Activated CD8-positive, alpha-beta memory T cell treated with anti-CD3 and anti-CD28 coated beads, Interleukin-2, amount 10 ng/mL, durations not matched to agents 7 days and 5 days (primary cell): ENCODE data around the gene MS4A5. TPM values are rescaled to one million over a fixed set of nuclear protein-coding genes. Genes with fewer than 3 reads are reported as not detected.
"Not testable (repeated sequence)": the region's sequence is repeated elsewhere in the genome, so short reads cannot be mapped to it uniquely, and the experiment has no call there.

Experiments
- ATAC-seq: fragments of 150-1000 bp; cut with Tn5 transposase; one replicate; pipeline ENCODE4 v1.10.0; 2021; ENCODE audit warnings: moderate library complexity
- CTCF ChIA-PET: fragments of 350-600 bp; sonication (Branson Sonifier 250); formaldehyde crosslinking; loops from one replicate; lab custom pipeline; 2021; ENCODE audit warnings: antibody characterized with exemption; lab: Charles Lee
- DNase-seq: peaks from one replicate; pipeline ENCODE4 v3.0.0-alpha.2; 2020
- H3K27ac Mint-ChIP-seq: one replicate; pipeline ENCODE4 v1.8.0; 2021; ENCODE audit warnings: mild to moderate bottlenecking, mixed read lengths
- H3K27me3 Mint-ChIP-seq: one replicate; pipeline ENCODE4 v1.8.0; 2021; ENCODE audit warnings: mixed read lengths
- H3K36me3 Mint-ChIP-seq: one replicate; pipeline ENCODE4 v1.8.0; 2021; ENCODE audit warnings: mild to moderate bottlenecking, mixed read lengths
- H3K4me1 Mint-ChIP-seq: one replicate; pipeline ENCODE4 v1.8.0; 2021; ENCODE audit warnings: mixed read lengths
- H3K4me3 Mint-ChIP-seq: one replicate; pipeline ENCODE4 v1.8.0; 2021; ENCODE audit warnings: mild to moderate bottlenecking, moderate library complexity, mixed read lengths
- H3K9me3 Mint-ChIP-seq: one replicate; pipeline ENCODE4 v1.8.0; 2022; ENCODE audit warnings: low read depth, mixed read lengths
- total RNA-seq, 2 experiments: library from RNA; stranded (reverse); gene quantifications; one replicate each; pipeline ENCODE4 v1.2.3, GENCODE V29; 2021

The MS4A5 gene
- total RNA-seq, 2 experiments from 2014 or later, result not detected

- ATAC-seq (no peak), DNase-seq (no peak)
- H3K27me3 Mint-ChIP-seq, result no peaks in the 10 kb centered on the region
- no peaks in the 10 kb centered on the region for H3K36me3 Mint-ChIP-seq
- peaks cover 5% of the 10 kb centered on the region for H3K4me1 Mint-ChIP-seq
- no peak overlapping the region for H3K4me3 Mint-ChIP-seq
- H3K27ac Mint-ChIP-seq, result no peak overlapping the region
- CTCF ChIA-PET, result interaction anchor here (1.2 kb wide), 1 partner anchor 197 kb away, joined by 4 read pairs; no protein-coding TSS in a partner anchor
- no peaks in the 10 kb centered on the region for H3K9me3 Mint-ChIP-seq
These were observed 18.5 kb downstream of the MS4A5 start for GRCh38 chr11:60447846-60448245.

DNA sequence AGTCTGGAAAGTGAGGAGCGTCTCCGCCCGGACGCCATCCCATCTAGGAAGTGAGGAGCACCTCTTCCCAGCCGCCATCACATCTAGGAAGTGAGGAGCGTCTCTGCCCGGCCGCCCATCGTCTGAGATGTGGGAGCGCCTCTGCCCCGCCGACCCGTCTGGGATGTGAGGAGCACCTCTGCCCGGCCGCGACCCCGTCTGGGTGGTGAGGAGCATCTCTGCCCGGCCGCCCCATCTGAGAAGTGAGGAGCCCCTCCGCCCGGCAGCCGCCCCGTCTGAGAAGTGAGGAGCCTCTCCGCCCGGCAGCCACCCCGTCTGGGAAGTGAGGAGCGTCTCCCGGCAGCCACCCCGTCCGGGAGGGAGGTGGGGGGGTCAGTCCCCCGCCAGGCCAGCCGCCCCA, 21.8 kb downstream of the MS4A5 start:
- H3K27me3 Mint-ChIP-seq, H3K27ac Mint-ChIP-seq, ATAC-seq, DNase-seq, CTCF ChIA-PET, H3K4me1 Mint-ChIP-seq, H3K4me3 Mint-ChIP-seq, H3K9me3 Mint-ChIP-seq, H3K36me3 Mint-ChIP-seq: not testable (repeated sequence)

DNA sequence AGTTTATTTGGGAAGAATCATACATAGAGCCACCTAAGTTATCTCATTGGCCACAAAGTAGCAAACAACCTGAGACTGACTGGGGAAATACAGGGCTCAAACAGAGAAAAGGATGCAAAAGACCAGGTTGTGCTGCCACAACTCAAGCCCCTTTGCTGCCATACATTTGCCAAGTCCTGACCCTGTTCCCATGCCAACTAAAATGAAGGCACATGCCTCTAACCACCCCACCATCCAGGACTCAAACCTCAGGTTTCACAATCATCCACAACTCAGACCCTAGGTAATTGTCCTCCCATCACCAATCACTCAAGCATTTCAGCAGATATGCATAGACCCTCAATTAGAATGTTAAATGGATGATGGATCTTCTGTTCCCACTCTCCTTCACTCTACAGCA, 24.8 kb downstream of the MS4A5 start:
- DNase-seq (no peak), ATAC-seq (no peak)
- CTCF ChIA-PET, result no interaction called here
- peaks cover 15% of the 10 kb centered on the region for H3K27me3 Mint-ChIP-seq
- H3K36me3 Mint-ChIP-seq, result no peaks in the 10 kb centered on the region
- no peaks in the 10 kb centered on the region for H3K9me3 Mint-ChIP-seq
- no peak overlapping the region for H3K4me3 Mint-ChIP-seq
- H3K4me1 Mint-ChIP-seq, result peaks cover 2% of the 10 kb centered on the region
- H3K27ac Mint-ChIP-seq, result no peak overlapping the region

- ATAC-seq, result no peak
- CTCF ChIA-PET, result no interaction called here
- H3K9me3 Mint-ChIP-seq, result no peaks in the 10 kb centered on the region
- no peak within 1 kb of the TSS for H3K4me3 Mint-ChIP-seq
- no peak for DNase-seq
- H3K36me3 Mint-ChIP-seq, result no peaks in the 10 kb centered on the region
- peaks cover 15% of the 10 kb centered on the region for H3K27me3 Mint-ChIP-seq
- H3K27ac Mint-ChIP-seq, result no peak within 1 kb of the TSS
- H3K4me1 Mint-ChIP-seq, result peaks cover 2% of the 10 kb centered on the region
These were observed 26.2 kb downstream of the MS4A5 start, which contains the start of gene MS4A1 for GRCh38 chr11:60455531-60456042. MS4A1 (plus strand) TSS chr11:60455847; CDS start chr11:60462375, 6,528 bp downstream.

GRCh38 chr11:60457576-60457975, 28.2 kb downstream of the MS4A5 start:
- CTCF ChIA-PET, result no interaction called here
- Mint-ChIP-seq H3K4me3 (no peak overlapping the region), H3K27ac (no peak overlapping the region), H3K9me3 (no peaks in the 10 kb centered on the region), H3K4me1 (peaks cover 2% of the 10 kb centered on the region), H3K36me3 (no peaks in the 10 kb centered on the region), H3K27me3 (peaks cover 15% of the 10 kb centered on the region)
- DNase-seq, result no peak
- no peak for ATAC-seq

DNA sequence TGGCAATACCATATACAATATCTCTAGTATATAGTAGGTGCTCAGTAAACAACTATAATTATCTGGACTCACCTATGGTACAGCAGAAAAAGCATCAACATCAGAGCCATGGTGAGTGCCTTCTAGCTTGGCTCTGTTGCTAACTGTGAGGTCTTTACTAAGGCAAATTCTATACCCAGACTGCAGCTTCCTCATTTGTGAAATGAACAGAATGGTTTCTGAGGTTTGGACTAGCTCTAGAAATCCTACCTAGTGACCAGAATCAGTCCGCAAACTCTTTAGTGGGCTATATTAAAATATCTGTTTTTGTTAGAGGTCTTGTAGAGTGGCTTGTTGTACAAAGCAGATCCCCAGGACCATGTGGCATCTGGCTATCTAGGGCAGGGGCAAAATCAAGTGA, 30.0 kb downstream of the MS4A5 start:
- CTCF ChIA-PET, result no interaction called here
- no peak for DNase-seq
- Mint-ChIP-seq H3K4me3 (no peak overlapping the region), H3K4me1 (peaks cover 2% of the 10 kb centered on the region), H3K27me3 (peaks cover 12% of the 10 kb centered on the region), H3K9me3 (no peaks in the 10 kb centered on the region), H3K27ac (no peak overlapping the region), H3K36me3 (no peaks in the 10 kb centered on the region)
- no peak for ATAC-seq

DNA sequence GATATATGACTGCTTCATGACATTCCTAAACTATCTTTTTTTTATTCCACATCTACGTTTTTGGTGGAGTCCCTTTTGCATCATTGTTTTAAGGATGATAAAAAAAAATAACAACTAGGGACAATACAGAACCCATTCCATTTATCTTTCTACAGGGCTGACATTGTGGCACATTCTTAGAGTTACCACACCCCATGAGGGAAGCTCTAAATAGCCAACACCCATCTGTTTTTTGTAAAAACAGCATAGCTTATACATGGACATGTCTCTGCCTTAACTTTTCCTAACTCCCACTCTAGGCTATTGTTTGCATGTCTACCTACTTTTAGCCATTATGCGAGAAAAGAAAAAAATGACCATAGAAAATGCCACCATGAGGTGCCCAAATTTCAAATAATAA, 39.5 kb downstream of the MS4A5 start:
- Mint-ChIP-seq H3K4me1 (no peaks in the 10 kb centered on the region), H3K36me3 (no peaks in the 10 kb centered on the region), H3K27me3 (peaks cover 32% of the 10 kb centered on the region), H3K4me3 (no peak overlapping the region), H3K27ac (no peak overlapping the region), H3K9me3 (no peaks in the 10 kb centered on the region)
- CTCF ChIA-PET, result no interaction called here
- ATAC-seq (no peak), DNase-seq (no peak)

DNA sequence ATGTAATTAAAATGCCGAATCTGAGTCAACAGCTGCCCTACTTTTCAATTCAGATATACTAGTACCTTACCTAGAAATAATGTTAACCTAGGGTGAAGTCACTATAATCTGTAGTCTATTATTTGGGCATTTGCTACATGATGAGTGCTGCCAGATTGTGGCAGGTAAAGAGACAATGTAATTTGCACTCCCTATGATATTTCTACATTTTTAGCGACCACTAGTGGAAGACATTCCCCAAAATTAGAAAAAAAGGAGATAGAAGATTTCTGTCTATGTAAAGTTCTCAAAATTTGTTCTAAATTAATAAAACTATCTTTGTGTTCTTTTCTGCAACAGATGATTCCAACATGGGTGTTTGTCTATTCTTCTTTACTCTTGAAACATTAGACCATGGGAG, 40.4 kb downstream of the MS4A5 start:
- H3K36me3 Mint-ChIP-seq, result no peaks in the 10 kb centered on the region
- CTCF ChIA-PET, result no interaction called here
- H3K4me3 Mint-ChIP-seq, result no peak overlapping the region
- ATAC-seq (no peak), DNase-seq (no peak)
- peaks cover 35% of the 10 kb centered on the region for H3K27me3 Mint-ChIP-seq
- H3K27ac Mint-ChIP-seq, result no peak overlapping the region
- no peaks in the 10 kb centered on the region for H3K9me3 Mint-ChIP-seq
- no peaks in the 10 kb centered on the region for H3K4me1 Mint-ChIP-seq

DNA sequence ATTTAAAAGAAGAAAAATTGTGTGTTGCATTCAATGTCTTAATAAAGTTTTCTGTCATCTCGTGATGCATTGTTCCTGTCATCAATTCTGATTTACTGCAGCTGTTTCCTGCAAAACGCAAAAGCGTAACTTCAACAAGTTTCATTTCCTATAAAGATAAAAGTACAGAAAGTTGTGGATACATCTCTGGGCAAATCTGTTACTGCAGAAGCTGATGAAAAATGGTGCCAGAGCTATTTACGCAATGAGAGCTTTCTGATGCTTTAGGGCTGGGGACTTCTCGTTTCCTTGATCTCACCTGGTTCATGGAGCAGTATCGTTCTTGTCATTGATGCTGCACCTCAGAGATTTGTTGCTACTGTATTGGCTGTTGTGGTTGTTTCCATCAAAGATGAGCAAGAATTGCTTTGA, 47.7 kb downstream of the MS4A5 start:
- no peaks in the 10 kb centered on the region for H3K36me3 Mint-ChIP-seq
- no peaks in the 10 kb centered on the region for H3K4me1 Mint-ChIP-seq
- CTCF ChIA-PET, result no interaction called here
- DNase-seq (no peak), ATAC-seq (no peak)
- no peaks in the 10 kb centered on the region for H3K9me3 Mint-ChIP-seq
- H3K27ac Mint-ChIP-seq, result no peak overlapping the region
- peaks cover 30% of the 10 kb centered on the region for H3K27me3 Mint-ChIP-seq
- H3K4me3 Mint-ChIP-seq, result no peak overlapping the region

DNA sequence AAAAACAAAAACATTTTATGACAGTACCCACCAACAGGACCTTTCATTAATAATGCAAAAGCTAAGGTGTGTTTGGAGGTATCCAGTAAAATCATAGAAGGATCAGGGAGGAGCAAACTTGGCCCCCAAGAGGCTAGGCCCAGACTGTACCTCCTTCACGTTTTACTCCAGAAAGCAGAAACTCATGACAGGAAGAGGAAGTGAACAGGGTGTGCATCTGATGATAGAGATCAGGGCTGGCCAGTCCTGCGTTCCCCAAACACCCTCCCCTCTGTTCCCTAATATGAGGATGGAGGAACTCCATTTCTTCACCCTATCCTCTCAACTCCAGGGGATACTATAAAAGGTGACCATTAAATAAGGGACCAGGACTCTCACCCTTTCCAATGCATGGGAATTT, 53.0 kb downstream of the MS4A5 start:
- CTCF ChIA-PET, result interaction anchor here (0.6 kb wide), 1 partner anchor 159 kb away, joined by 7 read pairs; no protein-coding TSS in a partner anchor
- Mint-ChIP-seq H3K9me3 (no peaks in the 10 kb centered on the region), H3K36me3 (no peaks in the 10 kb centered on the region), H3K27ac (no peak overlapping the region), H3K27me3 (peaks cover 22% of the 10 kb centered on the region), H3K4me3 (no peak overlapping the region), H3K4me1 (no peaks in the 10 kb centered on the region)
- DNase-seq, result no peak
- ATAC-seq, result no peak

GRCh38 chr11:60485987-60486386, 56.6 kb downstream of the MS4A5 start:
- Mint-ChIP-seq H3K27me3 (peaks cover 9% of the 10 kb centered on the region), H3K9me3 (no peaks in the 10 kb centered on the region), H3K4me3 (no peak overlapping the region), H3K4me1 (no peaks in the 10 kb centered on the region), H3K27ac (no peak overlapping the region), H3K36me3 (no peaks in the 10 kb centered on the region)
- DNase-seq, result peak; percentile 47
- peak; percentile 76 for ATAC-seq
- CTCF ChIA-PET, result interaction anchor here (3.4 kb wide), 1 partner anchor 123 kb away, joined by 15 read pairs; no protein-coding TSS in a partner anchor

- no peaks in the 10 kb centered on the region for H3K36me3 Mint-ChIP-seq
- no peak within 1 kb of the TSS for H3K27ac Mint-ChIP-seq
- ATAC-seq (no peak), DNase-seq (no peak)
- no peaks in the 10 kb centered on the region for H3K9me3 Mint-ChIP-seq
- H3K4me1 Mint-ChIP-seq, result no peaks in the 10 kb centered on the region
- peaks cover 32% of the 10 kb centered on the region for H3K27me3 Mint-ChIP-seq
- CTCF ChIA-PET, result no interaction called here
- H3K4me3 Mint-ChIP-seq, result no peak within 1 kb of the TSS
These were observed 63.2 kb downstream of the MS4A5 start, which contains the start of gene MS4A12 for GRCh38 chr11:60492488-60493009. MS4A12 (plus strand) TSS chr11:60492778; CDS start chr11:60497319, 4,541 bp downstream.

- no peaks in the 10 kb centered on the region for H3K9me3 Mint-ChIP-seq
- no peaks in the 10 kb centered on the region for H3K4me1 Mint-ChIP-seq
These were observed 64.1 kb downstream of the MS4A5 start for GRCh38 chr11:60493454-60493853.

More at GRCh38 chr11:60493454-60493853, 64.1 kb downstream of the MS4A5 start:
- DNase-seq (no peak), ATAC-seq (no peak)
- no peak overlapping the region for H3K27ac Mint-ChIP-seq
- no peak overlapping the region for H3K4me3 Mint-ChIP-seq
- CTCF ChIA-PET, result no interaction called here
- H3K36me3 Mint-ChIP-seq, result no peaks in the 10 kb centered on the region
- H3K27me3 Mint-ChIP-seq, result peaks cover 36% of the 10 kb centered on the region
